ENCODE data around the gene STXBP6.

Gene STXBP6

DNA sequence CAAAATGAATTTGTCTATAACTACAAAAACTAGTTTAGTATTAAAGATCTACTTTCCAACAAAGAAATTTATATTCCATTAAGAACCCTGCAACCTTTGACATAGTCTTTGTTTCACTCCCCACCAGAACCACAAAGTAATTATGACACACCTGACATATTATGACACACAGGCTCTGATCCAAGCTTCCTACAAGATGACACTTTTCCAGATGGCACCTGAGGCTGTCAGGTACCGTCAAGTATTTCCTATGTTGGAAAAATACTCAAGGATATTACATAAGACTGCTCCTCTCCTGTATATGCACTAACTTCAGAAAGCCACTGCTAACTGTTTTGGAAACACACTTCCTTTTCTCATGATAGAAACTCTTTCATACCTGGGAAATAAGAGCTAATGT, 38.9 kb downstream of the STXBP6 start:
- DNase-seq = no peak

DNA sequence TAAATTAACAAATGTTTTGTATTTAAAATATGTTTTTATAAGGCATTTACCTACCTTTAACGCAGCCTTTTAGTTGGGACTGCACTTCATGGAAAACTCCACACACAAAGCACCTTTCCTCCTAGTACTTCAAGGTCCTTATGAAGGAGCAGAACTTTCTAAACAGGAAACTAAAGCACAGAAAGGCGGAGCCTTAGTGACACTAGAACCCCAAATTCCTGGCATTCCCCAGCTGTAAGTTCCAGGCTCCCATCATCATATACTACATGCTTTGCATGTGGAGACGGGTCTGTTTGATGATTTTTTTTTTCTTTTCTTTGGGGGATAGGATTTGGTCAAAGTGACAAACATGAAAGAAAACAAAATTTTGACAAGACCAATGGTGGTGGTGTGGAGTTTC, 39.5 kb downstream of the STXBP6 start:
- DNase-seq = no peak

DNA sequence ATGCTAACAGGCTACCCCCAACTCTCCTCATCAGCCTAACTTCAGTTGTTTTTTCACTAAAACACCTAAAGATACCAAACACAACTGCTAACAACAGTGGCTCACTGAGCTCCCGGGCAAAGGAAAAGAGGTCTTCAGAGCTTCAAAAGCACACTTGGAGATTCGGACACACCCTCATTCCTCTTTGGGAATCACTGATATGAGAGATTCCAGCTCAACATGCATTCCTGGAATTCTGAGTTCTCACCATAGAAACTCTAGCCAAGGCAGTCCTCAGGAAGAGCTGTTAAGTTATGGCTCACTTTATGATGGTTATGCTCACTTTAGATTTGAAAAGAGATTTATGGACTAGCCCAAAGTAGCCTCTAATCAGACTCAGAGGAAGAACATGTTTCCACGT, 40.1 kb downstream of the STXBP6 start:
- no peak for DNase-seq

DNA sequence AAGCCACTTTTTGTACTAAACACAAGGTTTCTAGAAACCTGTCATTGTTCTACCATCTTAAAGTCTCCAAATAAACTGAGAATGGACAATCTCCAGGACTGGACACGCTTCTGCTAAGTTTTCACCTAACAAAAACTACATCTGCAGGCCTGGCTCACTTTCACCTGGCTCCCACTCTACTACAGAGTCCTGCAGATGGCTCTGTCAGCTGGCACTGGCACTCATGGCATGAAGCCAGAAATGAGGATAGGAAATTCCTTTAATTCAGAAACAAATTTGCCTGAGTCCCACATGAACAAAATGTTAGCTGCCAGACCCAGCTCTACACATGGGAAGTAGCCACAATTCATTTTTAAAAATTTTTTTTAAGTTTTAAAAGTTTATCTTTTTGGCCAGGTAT, 42.1 kb downstream of the STXBP6 start:
- no peak for DNase-seq

DNA sequence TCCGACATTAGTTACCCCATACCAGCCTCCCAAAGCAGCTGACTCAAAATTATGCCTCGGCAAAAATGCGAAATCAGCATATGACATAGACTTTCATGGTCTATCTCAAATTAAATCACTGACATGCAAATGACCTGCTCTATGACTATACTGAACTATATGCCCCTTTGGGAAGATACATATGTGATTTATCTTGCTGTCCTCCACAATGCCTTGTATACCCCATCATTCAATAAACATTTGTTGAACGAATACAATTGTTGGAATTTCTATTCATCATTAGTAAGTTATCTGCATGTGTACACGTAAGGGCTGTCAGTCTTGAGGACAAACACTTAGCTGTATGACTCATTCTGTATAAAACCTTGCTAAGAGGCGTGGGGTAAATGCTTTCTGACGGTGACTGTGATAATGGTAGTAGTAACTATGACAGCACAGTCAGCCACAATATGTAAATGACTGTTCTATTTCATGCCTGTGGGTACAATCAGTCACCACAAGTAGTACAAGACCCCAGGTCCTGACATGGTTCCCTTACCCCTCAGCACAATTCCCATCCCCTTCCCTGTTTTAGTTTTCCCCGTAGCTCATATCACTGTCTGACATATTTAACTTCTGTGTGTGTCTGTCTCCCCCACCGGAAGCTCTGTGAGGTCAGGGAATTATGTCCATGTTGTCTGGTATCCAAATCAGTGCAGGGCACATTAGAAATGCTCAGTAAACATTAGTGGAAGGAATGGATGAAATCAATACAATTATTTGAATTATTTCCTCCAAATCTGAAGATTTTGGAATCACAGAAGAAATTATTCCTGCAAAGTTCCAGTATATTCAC, 42.8 kb downstream of the STXBP6 start:
- no peak for DNase-seq

DNA sequence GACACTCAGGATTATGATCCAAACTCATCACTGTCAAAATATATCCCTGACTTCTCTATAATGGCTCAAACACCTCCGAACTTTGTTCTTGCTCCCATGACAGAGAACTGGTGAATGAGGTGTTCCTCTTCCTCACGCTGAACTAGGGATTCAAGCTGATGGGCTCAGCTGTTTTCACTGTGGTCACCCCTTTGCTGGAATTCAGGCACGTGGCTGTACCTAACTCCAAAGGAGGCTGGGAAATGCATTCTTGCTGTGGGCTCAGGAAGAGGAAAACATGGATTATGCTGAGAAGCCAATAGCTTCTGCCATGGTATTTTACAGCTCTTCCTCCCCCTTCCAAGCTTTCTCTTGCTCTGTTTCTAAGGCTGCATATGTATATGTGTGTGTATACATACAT, 43.9 kb downstream of the STXBP6 start:
- no peak for DNase-seq

DNA sequence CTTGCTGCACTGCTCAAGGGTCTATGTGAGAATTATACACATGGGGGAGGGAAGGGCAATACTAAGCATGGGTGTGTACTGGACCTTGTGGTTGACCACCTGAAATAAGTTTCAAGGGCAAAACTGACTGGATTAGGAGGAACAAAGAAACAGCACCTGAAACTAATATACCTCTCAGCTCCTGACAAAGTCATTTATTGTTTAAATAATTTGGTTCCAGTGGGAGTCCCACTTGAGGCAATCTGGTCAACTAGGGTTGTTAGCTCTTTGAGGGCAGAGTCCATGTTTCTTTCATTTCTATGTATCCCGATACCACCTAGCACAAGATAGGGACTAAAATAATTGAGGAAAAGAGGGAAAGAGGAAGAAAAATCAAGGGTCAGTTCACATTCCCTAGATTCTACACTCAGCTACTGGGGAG, 45.5 kb downstream of the STXBP6 start:
- DNase-seq = no peak

DNA sequence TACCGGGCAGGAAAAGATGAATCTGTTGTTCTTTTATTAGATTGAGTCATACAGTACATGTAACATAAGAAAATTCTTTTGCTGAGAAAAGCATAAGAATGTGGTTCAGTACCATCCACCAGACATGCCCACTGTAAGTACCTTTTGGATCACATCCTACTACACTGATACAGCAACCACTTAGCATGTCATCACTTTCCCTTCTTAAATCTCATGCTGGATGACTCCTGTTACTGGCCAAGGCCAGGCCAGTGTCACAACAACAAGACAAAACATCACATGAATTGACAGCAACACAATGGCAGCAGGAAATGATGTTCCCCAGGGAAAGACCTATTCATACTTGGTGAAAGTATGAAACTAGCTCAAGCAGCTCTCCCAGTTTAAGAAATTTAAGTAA, 46.4 kb downstream of the STXBP6 start:
- no peak for DNase-seq

DNA sequence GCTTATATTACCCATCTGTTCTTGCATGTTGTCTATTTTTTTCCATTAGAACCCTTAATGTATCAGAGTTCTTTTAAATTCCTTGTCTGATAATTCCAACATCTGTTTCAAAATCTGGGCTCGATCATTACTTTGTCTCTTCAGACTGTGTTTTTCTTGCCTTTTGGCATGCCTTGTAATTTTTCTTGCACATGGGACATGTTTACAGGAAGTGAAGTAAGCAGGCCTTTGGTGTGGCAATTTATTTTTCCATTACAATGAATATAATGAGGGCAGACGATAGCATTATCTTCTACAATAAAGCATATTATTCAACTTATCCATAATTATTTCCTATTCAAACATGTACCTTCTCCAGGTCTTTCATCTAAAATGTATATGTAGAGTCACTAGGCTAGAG, 48.3 kb downstream of the STXBP6 start:
- no peak for DNase-seq

DNA sequence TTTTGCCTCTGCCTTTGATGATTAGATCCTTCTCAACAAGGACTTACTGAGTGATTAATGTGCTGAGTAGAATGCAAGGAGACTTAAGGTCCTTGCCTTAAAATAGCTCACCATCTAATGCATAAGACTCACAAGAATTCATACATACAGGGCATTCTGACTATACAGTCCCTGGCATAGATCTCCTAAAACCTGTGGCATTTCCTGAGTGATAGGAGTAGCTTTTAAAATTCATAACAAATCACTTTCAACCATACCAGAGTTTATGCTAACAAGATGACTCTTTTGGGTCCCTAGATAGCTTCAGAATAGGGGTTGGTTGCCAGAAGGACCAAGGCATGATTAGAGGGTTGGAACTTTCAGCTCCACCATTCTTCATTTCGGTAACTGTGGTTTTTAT, 48.8 kb downstream of the STXBP6 start:
- no peak for DNase-seq

DNA sequence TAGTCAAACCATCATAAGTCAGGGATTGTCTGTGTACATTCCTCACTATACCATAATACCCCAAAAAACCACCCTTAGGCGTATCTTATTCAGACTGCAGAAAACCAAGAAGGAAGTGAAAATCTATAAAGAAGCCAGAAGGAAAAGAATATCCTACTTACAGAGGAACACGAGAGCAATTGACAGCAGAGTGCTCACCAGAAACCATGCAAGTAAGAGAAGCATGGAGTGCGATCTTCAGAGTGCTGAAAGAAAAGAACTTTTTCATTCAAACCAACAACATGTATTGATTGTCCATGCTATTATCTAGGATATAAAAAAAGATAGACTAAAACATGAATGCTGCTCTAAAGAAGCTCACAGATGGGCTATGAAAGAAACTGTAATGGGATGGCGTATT, 50.8 kb downstream of the STXBP6 start:
- no peak for DNase-seq

DNA sequence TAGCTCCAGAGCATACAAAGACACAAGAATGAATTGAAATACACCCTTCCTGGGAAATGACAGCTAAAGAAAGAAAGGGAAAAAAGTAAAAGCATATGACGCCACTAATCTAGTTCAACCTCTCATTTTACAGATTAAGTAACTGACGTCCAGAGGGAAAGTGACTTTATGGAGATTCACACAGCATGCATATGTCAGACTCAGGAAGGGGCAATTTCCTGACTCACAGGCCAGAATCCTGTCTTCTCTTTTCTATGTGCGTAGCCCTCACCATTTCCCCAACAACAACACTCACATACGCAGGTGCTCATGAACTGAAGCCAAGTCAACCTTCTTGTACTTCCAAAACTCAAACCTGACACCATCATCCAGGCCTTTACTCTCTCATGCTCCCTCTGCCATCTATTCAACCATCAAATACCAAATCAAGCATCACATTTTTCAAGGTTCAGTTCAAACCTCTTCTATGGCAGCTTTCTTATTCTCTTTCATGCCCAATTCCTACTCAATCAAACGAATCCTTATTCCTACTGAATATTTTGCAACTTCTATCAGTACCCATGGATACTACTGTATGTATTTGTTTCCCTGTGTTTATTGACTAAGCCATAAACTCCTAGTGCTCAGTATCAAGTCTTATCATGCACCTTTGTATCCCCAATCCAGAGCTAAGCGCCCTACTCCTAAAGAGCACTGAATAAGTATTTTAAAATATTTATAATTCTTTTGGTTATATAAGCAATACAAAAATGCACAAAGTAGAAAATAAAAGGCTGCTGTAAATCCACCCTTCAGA, 52.8 kb downstream of the STXBP6 start:
- DNase-seq = no peak

DNA sequence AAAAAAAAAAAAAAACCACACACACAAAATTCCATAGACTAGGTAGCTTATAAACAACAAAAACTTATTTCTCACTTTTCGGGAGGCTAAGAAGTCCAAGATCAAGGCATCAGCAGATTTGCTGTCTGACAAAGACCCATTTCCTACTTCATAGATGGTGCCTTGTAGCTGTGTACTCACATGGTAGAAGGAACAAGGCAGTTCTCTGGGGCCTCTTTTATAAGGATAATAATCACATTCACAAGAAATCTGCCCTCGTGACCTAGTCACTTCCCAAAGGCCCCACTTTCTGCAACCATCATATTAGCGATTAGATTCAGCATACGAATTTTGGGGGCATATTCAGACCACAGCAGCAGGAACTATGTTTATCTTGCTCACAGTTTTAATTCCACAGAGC, 54.9 kb downstream of the STXBP6 start:
- no peak for DNase-seq

DNA sequence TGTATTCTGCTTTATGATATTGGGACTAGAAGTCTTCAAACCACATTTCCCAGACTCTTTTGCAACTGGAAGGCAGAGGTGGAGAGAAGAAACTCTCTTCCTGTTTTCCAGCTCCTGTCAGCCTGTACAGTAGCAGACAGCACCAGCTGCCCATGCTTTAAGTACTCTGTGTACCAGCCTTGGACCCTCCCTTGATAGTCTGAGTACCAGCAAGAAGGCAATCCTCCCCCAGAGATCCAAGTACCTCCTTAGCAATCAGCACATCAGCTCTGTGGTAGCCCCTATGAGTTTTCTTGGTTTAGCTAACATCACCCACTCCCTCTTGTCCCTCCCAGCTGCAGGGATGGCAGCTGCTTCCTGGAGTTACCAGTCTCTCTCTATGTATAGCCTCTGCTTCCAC, 56.3 kb downstream of the STXBP6 start:
- no peak for DNase-seq

DNA sequence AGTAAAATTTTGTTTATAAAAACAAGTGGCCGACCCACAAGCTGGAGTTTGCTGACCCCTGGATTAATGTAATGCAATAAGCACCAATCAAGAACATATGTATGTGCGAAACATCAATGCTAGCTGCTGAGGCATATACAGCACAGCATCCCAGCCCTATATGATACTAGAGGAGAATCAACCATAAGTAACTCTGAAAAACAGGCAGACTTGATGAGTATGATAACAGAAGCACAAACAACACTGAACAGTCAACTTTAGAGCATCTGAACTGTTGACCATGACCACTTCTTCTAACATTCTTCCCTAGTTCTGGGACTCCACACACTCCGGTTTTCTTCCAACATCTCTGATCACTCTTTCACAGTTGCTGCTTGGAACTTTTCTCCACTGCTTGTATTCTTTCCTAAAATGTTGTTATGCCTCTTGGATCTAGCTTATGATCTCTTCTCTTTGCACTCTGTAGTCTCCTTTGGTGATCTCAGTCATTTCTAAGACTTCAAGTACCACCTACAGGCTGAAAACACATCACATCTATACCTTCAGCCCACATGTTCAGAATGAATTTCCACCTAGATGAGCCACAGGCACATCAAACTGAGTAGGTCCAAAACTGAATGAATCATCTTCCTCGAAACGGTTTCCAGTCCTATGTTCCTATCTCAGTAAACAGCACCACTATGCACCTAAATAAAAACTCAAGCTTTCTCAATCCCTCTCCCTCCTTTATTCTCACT, 57.2 kb downstream of the STXBP6 start:
- no peak for DNase-seq

DNA sequence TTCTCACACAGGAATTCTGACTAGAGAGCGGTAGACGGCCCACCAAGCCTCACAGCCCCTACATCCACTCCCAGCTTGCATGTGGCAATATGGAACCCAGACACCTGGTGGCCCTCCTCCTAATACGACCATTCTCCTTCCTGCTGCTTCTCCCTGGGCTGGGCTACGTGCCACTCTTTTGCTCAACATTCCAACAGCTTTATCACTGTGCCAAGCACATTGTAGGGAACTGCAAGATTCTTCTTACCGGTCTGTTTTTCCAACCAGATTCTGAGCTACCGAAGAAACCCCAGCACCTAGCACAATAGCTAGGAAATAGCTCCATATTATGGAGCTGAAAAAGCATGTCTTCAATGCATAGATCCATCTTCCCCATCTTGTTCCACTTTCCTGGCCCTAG, 58.1 kb downstream of the STXBP6 start:
- no peak for DNase-seq

DNA sequence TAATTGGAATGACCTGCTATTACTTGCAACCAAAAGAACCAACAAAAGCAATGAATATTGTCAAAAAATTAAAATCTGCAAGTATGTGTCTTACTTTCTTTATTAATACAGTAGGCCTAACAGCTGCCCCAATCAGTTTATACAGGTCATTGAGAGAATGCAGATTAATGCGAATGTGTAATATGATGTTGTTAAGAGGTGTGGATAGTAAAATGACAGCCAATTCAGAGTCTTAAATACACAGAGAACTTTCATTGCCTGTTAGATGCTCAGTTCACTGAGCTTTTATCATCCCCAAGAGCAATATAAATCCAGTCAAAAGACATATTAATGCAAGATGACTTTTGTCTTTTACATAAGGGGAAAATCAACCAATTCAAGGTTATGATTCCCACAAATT, 58.7 kb downstream of the STXBP6 start:
- no peak for DNase-seq

DNA sequence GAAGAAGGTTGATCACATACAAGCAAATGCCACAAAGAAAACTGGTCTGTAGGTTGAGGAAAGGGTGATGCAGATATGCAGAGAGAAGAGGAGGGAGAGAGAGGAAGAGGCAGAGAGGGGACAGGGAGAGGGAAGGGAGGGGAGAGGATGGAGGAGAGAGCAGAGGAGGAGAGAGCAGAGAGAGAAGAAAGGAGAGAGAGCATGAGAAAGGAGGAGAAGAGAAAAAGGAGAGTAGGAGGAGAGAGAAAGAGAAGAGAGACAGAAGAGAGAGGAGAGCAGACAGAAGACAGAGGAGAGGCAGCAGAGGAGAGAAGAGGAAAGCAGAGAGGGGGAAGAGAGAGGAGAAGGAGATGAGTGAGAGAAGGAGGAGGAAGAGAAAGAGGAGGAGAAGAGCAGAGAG, 59.2 kb downstream of the STXBP6 start:
- DNase-seq = no peak

DNA sequence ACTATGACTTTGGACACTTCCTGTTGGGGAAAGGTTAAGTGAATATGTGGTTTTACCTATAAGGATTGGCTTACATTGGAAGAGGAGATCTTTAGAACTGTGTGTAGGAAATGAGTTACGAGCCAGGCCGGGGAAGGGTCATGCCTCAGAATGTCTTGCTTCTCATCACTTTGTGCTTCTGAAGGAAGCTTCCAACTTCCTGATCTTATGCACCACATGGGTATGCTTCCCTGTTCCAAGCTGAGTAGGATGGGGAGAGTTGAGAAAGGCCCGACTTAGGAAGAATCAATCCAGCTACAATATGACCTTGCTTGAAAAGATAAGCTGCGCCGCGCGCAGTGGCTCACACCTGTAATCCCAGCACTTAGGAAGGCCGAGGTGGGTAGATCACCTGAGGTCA, 59.9 kb downstream of the STXBP6 start:
- DNase-seq = no peak

DNA sequence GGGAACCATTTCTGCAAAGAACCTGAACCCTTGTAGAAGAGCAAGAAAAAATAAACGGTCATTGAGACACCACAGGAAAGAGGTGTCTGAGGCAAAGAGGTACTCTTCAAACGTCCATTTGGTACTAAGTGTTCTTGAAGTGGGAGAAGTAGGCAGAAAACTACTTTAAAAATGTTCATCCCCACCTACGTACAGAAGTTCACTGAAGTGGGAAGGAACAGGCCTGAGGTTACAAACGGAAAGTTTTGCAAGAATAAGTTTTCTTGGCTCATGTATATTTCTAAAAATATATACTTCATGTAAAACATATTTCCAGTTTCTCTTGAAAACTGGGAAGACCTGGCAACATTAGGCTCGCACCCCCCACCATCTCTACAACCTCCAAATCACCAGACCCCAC, 61.2 kb downstream of the STXBP6 start:
- no peak for DNase-seq

DNA sequence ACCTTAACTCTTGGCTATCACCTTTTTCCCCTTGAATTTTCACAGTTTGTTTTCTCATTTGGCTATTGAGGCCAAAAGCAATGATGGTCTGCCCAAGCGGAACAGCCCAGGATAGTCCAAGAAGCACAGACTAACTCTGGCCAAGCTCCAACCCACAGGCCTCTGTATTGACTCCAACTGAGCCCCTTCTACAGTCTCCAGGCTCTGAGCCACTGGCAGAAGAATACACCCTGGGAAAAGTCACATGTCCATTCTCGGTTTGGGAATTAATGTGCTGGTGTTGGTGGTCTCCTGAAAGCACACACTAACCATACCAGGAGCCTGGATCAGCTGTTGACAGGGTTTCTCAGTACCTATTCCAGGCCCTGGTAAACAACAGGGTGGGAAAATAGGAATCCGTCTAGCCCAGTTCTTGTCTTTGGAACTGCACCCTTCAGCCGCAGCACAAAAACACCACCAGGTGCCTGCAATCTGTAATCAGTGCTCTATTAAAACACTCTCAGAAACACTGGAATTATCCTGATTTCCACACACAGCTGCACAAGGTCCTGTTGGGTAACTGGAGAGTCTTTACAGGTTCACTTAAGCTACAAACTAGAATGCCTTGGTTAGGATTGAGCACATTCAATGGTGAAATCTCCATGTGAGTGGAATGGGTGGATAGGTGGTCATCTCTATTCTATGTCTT, 63.6 kb downstream of the STXBP6 start:
- no peak for DNase-seq

DNA sequence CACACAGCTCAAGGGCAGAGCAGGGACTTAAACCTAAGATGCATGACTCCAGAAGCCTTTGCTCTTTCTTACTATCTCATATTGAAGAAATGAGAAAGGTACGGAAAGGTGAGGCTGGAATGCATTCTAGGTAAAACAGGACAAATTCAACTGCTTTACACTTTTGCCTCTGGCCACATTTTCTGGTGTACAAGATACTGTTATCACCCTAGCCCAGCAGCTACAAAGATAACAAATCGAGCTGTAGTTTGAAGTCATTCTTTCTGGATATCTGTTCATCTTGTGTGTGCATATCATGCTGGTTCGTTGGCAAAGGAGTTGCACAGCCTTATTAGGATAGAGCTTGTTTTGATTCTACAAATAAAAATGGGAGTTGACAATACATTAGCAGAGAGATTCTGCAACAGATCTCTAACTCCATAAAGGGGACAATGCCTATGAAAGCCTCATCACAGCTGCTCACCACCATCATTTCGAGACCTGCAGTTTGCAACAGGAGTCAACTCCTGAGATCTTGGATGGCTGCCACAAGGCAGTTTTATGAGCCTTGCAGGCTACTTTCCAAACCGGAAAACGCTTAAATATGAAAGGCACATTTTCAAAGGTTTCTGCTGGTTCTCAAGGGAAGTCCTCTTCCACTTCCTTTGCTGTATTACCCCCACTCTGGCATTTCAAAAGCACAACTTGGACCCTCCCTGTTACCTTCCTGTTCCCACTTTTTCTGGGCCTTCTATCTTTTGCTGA, 64.9 kb downstream of the STXBP6 start:
- no peak for DNase-seq
